HG02798 (cell line): ENCODE measurements around the gene MCOLN2.
"Not testable (repeated sequence)": the region's sequence is repeated elsewhere in the genome, so short reads cannot be mapped to it uniquely, and the experiment has no call there.

Experiments
- ATAC-seq: cut with Tn5 transposase; IDR thresholded peaks from one replicate; pipeline ENCODE4 v1.9.1; 2021; ENCODE audit warnings: mild to moderate bottlenecking; ENCODE audit not compliant: unreplicated experiment, poor library complexity

MCOLN2 gene

DNA sequence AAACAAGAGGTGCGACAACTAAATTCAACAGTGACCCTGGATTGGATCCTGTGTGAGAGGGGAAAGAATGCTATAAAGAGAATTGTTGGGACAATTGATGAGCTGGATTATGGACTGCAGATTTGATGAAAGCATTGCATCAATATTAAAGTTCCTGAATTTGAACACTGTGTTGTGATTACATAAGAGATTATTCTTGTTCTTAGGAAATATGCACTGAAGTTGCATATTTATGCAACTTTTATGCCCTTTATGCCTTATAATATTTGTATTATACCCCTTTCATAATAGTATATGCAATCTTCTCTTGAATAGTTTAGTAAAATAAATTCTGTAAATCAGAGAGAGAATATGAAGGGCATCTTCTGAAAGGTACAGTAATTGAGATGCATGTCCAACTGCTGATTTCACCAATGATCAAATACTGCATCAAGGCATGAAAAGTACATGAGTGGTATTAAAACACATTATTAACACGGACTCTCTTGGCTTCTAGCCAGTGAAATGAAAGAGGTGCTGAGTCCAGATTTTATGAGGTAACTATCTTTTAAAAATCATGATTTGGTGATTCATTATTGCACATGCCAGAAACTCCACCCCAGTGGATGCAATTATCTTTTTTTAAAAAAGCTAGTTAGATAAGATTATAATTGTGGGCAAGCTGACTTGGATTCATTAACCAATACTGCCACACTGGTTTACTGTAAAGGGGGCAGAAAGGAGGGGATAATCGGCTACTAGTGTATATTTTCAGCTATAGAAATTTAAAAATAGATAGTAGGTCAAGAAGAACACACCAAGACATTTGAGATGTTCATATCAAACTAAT, 84.0 kb downstream of the MCOLN2 start:
- no peak for ATAC-seq

DNA sequence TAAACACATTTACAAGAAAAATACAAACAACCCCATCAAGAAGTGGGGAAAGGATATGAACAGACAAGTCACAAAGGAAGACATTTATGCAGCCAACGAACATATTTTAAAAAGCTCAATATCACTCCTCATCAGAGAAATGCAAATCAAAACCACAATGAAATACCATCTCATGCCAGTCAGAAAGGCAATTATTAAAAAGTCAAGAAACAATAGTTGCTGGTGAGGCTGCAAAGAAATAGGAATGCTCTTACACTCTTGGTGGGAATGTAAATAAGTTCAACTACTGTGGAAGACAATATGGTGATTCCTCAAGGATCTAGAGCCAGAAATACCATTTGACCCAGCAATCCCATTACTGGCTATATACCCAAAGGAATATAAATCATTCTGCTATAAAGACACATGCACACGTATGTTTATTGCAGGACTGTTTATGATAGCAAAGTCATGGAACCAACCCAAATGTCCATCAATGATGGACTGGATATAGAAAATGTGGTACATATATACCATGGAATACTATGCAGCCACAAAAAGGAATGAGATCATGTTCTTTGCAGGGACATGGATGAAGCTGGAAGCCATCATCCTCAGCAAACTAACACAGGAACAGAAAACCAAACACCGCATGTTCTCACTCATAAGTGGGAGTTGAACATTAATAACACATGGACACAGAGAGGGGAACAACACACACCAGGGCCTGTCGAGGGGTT, 88.0 kb downstream of the MCOLN2 start:
- ATAC-seq = not testable (repeated sequence)

DNA sequence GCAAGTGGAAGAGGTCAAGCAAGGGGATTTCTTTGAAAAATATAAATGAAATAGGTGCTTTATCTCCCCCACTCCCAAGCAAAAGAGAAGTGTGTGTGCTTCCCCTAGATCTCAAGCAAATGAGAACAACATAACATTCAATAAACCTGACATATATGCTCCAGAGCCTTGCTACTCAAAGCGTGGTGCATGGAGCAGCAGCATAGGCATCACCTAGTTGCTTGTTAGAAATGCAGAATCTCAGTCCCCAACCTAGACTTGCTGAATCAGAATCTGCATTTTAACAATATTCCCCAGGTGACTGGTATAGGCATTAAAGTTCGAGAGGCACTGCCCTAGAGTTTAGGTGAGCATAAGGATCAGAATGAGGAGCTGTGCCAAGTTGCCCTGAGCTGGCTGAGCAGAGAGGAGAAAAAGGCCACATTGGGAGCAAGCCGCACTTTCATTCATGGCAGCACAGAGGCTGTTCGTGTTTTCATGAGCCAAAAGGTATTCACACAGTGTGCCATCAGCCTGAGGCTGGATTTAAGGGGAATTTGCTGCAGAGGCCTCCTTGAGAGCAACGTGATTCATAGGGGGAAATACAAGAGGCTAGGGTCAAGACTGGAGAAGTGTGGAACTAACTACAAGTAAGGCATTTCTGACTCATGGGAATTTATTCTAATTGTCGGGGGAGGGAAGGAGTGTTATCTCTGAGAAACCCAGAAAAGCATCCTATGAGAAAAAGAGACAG, 89.7 kb downstream of the MCOLN2 start:
- no peak for ATAC-seq

DNA sequence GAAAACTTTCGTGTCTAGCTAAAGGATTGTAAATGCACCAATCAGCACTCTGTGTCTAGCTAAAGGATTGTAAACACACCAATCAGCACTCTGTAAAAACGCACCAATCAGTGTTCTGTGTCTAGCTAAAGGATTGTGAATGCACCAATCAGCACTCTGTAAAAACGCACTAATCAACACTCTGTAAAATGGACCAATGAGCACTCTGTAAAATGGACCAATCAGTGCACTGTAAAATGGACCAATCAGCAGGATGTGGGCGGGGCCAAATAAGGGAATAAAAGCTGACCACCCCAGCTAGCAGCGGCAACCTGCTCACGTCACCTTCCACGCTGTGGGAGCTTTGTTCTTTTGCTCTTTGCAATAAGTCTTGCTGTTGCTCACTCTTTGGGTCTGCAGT, 94.2 kb downstream of the MCOLN2 start:
- not testable (repeated sequence) for ATAC-seq

DNA sequence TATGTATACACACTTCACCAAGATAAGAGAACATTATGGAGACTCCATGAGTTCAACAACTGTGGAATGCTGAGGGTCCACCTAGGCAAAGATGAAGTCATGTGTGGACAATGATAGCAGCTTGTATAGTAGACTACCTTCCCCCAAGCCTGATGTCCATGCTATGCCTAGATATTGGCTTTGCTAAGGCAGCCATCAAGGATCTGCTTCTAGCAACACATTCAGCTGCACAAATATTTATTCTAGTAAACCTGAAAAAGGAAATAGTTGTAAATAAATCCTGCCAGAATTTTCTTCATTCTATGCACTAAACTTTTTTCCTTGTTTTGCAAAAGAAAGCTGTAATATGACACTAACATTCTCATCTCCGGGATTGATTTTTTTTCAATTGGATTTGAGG, 96.9 kb downstream of the MCOLN2 start:
- no peak for ATAC-seq

DNA sequence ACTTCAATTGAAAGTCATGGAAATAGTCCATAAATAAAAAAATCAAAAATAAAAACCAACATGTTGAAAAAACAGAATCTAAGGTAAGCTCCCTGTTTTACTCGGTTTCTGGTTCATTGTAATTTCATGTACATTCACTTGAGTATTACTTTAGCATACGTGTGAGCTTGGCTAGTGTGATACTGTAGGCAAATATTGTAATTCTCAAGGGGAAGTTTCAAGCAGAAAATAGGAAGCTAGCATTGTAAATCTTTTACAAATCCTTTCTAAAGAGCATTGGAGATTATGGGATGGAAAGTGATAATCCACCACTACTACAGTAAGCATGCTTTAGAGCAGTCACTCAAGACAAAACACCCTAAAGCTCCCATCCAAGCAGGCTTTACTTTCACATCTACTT, 100.6 kb downstream of the MCOLN2 start:
- ATAC-seq = no peak

DNA sequence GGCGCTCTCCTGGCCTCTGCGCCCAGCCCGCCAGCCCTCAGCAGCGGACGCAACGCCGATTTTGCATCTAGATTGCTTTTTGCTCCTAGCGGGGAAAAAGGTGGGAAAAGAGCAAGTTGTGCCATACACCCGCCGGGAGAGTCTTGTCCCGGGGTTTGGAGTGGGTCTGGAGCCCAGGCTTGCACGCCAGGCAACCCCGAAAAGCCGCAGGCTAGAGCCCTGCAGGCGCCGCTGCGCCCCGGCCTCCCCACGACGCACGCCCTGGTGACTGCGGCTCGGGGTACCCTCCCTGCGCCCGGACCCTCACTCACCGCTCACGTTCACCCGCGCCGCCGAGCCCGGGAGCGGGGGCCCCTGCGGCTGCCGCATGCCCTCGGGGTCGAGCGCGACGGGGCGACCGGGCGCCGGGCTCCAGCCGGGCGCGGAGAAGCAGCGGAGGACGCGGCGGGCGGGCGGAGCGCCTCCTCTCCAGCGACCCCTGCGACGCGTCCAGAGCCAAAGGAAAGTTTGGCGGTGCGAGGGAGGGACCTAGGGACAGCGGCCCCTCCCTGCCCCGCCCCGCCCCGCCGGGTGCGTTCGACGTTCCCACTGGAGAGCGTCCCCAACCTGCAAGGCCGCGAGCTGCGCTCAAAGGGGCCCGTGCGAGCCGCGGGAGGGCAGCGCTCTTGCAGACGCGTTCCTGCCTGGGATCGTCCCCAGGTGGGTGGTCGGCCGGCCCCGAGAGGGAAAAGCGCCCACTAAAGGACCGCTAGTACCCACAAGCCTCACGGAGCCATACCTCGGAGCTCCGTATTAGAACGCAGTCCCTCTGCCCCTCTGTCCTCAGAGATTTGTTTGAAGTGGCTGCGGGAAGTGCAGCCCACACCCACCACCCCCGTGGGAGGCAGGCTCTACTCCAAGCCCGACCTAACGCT, 104.0 kb downstream of the MCOLN2 start, which contains the start of gene LPAR3:
LPAR3 (minus strand) TSS at position 502 of the 914 bp plus-strand sequence. CDS start 27,086 bp downstream, outside the sequence.
- ATAC-seq = no peak

DNA sequence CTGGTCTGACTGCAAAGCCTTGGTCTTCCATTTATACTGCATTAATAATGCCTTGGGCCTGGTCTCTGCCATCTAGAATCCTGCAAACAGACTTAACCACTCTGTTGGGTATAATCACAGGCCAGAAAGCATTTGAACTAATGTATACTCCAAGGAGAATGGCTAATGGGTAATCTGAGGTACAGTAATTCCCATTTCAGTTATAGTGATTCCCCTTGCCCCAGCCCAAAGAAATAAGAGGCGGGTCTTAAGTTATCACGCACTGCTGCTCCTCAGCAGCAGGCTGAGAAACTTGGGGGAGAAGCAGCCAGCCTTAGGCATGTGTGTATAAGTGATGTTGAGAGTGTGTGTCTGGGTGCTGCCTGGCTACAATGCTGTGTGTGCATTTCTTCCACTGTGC, 106.3 kb downstream of the MCOLN2 start:
- ATAC-seq = no peak

DNA sequence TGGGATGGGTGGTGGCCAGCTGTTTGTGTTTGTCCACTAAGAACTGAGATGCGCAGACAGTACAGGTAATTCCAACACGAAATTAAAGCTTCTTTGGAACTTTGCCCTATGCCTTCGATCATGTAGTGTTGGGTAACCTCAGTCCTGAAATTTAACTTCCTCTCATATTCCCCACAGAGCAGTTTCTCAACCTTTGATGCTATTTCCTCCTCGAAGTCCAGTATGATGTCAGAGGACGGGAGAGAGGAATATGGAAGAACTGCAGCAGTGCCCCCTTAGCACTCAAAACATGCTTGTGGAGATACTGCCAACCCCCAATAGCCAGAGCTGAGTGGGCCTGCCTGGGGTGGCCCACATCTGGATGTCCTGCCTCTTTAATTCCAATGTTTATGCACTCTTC, 107.5 kb downstream of the MCOLN2 start:
- no peak for ATAC-seq

DNA sequence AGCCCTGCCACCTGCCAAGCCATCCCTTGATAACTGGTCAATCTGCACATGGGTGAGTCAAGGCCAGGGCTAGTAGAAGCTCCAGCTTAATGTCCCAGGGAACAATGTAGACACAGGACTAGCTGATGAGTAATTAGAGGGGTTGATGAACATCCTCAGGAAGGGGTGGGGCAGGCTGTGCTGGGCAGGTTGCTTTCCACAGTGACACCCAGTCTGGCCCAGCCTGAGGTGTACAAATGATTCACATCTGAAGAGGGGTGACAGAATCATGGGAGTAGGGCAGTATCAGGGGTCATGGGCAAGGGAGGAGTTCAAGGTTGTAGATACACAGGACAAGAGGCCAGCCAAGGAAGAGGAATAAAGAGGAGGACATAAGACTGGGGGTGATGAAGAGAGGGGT, 108.2 kb downstream of the MCOLN2 start:
- ATAC-seq = no peak

DNA sequence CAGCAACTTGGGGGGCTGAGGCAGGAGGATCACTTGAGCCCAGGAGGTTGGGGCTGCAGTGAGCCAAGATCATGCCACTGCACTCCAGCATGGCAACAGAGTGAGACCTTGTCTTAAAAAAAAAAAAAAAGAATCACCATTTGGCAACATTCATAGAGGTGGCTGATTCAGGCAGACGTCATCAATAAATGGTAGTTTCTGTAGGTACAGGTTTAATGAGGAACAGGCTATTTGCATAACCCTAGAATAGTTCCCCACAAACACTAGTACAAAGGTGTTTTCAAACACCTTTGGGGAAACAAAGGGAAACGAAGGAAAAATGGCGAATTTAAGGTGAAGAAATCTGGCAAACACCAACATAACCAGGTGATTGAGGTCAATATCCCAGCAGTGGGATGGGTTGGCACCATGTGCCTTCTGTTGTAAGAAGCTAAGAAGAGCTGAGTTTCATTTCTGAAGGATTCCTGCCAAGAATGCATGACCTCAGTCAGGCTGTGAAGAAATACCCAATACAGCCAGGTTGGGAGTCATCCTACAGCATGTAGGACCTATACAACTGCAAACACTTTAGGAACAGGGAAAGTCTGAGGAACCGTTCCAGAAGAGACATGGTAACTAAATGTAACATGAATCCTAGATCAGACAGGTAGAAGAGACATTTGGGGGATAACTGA, 109.5 kb downstream of the MCOLN2 start:
- no peak for ATAC-seq

DNA sequence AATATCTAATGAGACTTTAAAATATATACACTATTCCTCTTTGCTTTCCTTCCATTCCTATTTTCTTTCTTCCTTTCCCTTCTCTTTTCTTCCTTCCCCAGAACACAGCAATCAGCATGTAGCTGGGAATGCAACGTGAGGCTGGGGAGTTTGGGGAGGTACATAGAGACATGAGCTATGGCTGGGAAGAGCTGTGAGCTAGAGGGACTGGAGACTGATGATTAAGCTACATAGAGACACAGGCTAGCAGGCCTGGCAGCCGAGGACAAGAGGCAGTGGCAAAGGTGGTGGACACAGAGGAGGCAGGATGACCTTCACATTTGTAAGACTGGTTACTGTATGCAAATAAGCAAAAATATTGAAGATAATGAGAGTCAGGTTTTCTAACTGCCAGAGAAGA, 111.4 kb downstream of the MCOLN2 start:
- ATAC-seq = no peak

DNA sequence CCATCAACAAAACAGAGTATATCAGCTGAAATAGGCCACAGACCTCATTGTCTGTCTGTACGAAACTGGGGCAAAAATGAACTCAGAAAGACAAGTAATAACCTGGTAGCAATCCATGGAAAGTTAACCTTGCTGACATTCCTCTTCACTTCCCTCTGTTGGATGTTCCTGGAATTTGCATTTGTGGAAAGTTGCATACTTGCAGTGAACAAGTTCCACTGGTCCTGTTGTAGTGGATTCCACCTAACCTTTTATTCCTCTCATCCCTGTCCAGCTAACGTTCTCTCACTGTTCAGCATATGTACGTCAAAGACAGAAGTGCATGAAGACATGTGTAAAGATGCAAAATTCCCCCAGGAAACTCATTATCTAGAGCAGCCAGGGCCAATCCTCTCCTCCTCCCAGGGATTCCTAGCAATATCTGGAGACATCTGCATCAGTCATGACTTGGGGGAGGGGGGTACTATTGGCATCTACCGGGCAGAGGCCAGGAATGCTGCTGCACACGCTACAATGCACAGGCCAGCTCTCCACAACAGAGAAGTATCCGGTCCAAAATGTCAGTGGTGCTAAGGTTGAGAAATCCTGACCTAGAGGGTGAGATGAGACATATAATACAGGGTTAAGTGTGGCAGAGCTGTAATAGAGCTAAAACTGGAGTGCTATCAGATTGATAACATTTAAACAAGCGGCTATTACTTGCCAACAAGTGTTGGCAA, 112.1 kb downstream of the MCOLN2 start:
- no peak for ATAC-seq

DNA sequence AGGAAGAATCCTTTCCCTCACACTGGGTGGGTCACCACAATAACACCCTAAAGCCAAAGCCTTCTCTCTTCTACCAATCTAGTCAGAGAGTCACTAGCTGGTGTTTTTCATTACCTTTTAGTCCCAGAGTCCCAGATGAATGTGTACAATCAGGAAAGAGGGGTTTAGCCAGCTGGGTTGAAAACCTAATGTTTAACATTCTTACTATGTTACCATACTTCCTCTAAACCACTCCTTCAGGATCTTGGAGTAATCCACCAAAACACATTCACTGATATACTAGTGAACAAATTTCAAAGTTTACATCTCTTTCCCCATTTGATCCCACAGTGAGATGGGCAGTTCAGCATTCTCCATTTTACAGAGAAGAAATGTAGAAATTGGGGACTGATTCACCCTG, 113.6 kb downstream of the MCOLN2 start:
- no peak for ATAC-seq

DNA sequence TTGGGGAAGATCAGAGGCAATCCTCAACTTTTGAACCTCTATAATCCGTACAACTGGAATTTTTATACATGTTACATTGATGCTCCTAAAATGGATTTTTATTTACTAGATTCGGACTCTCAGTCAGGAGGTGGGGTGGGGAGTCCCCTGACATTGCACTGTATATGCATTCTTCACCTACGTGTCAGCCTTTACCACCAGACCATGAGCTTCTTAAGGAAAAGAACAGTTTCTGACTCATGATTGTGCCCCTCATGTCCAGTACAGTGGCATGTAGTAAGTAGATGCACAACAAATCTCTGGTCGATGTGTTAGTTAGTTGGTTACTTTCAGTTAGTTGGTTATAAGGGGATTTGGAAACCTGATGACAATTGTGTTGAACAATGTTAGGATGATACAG, 119.3 kb downstream of the MCOLN2 start:
- ATAC-seq = no peak

DNA sequence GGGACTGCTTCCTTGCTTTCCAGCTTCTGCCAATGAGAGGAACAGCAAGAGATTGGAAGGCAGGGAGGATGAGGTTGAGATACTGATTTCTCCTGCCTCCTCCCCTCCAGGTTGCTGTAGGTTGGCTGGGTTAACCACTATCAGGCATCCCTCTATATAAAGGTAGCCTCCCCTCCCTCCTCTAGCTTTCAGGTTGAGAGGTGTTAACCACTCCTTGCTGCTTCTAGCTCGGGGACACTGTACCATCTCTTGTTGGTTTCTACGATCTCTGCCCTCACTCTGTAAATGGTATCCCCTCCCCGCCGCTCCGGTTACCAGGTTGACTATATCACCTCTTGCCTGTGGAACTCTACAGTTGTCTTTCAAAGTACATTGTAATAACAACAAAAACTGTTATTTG, 120.6 kb downstream of the MCOLN2 start:
- no peak for ATAC-seq
